Parathyroid adenoma (tissue), 2 donors: ENCODE measurements around the gene ARFGEF2.

Experiments
- H2AFZ ChIP-seq: fragments of 300-600 bp; sonication (generic); one replicate; pipeline ENCODE4 v1.7.0; 2017; ENCODE audit warnings: antibody characterized with exemption, mild to moderate bottlenecking
- H3K27ac ChIP-seq: fragments of 300-600 bp; sonication (generic); one replicate; pipeline ENCODE4 v1.7.0; 2017
- H3K27me3 ChIP-seq: fragments of 300-600 bp; sonication (generic); one replicate; pipeline ENCODE4 v1.7.0; 2017; ENCODE audit warnings: low read length; ENCODE audit not compliant: control insufficient read depth, insufficient read depth
- H3K36me3 ChIP-seq: fragments of 300-600 bp; sonication (generic); one replicate; pipeline ENCODE4 v1.7.0; 2017; ENCODE audit warnings: low read length; ENCODE audit not compliant: control insufficient read depth, insufficient read depth
- H3K4me1 ChIP-seq: fragments of 300-600 bp; sonication (generic); one replicate; pipeline ENCODE4 v1.7.0; 2017; ENCODE audit warnings: control low read depth
- H3K4me2 ChIP-seq: fragments of 300-600 bp; sonication (generic); one replicate; pipeline ENCODE4 v1.7.0; 2017; ENCODE audit warnings: low read length
- H3K4me3 ChIP-seq: fragments of 300-600 bp; sonication (generic); one replicate; pipeline ENCODE4 v1.7.0; 2017; ENCODE audit warnings: low read depth, low read length
- H3K79me2 ChIP-seq: fragments of 300-600 bp; sonication (generic); one replicate; pipeline ENCODE4 v1.7.0; 2017; ENCODE audit warnings: control low read depth
- H3K9ac ChIP-seq: fragments of 300-600 bp; sonication (generic); one replicate; pipeline ENCODE4 v1.7.0; 2017; ENCODE audit warnings: mild to moderate bottlenecking
- H3K9me3 ChIP-seq: fragments of 300-600 bp; sonication (generic); one replicate; pipeline ENCODE4 v1.7.0; 2017; ENCODE audit warnings: low read length; ENCODE audit not compliant: control insufficient read depth
- CTCF ChIP-seq: fragments of 300-600 bp; sonication (generic); IDR thresholded peaks from one replicate; pipeline ENCODE4 v1.7.0; 2017; ENCODE audit warnings: antibody characterized with exemption, mild to moderate bottlenecking
- donor health status: primary hyperparathyroidism.

The ARFGEF2 gene

GRCh38 chr20:48897305-48898010 lies 24.1 kb upstream of the ARFGEF2 start:
- no peak overlapping the region for H3K27ac ChIP-seq

GRCh38 chr20:48898210-48898609 lies 23.3 kb upstream of the ARFGEF2 start:
- no peaks in the 10 kb centered on the region for H3K4me1 ChIP-seq
- H3K27me3 ChIP-seq = no peaks in the 10 kb centered on the region
- H3K9me3 ChIP-seq = no peaks in the 10 kb centered on the region
- no peak overlapping the region for H3K4me2 ChIP-seq
- no peak overlapping the region for H2AFZ ChIP-seq
- H3K27ac ChIP-seq = no peak overlapping the region
- H3K79me2 ChIP-seq = no peaks in the 10 kb centered on the region
- TF ChIP-seq CTCF = no peak
- no peak overlapping the region for H3K4me3 ChIP-seq
- H3K9ac ChIP-seq = no peak overlapping the region
- H3K36me3 ChIP-seq = no peaks in the 10 kb centered on the region

More at GRCh38 chr20:48897305-48898010, 24.1 kb upstream of the ARFGEF2 start:
- H3K4me3 ChIP-seq = no peak overlapping the region
- no peaks in the 10 kb centered on the region for H3K9me3 ChIP-seq
- no peak overlapping the region for H3K4me2 ChIP-seq
- no peaks in the 10 kb centered on the region for H3K36me3 ChIP-seq
- H3K9ac ChIP-seq = no peak overlapping the region
- H3K79me2 ChIP-seq = no peaks in the 10 kb centered on the region
- H2AFZ ChIP-seq = no peak overlapping the region
- H3K4me1 ChIP-seq = no peaks in the 10 kb centered on the region
- H3K27me3 ChIP-seq = no peaks in the 10 kb centered on the region
- no peak for TF ChIP-seq CTCF

GRCh38 chr20:48898896-48899530 lies 22.5 kb upstream of the ARFGEF2 start:
- Histone ChIP-seq H3K36me3 (no peaks in the 10 kb centered on the region), H3K27me3 (no peaks in the 10 kb centered on the region), H3K27ac (no peak overlapping the region), H3K79me2 (no peaks in the 10 kb centered on the region), H3K4me3 (no peak overlapping the region), H3K9me3 (no peaks in the 10 kb centered on the region), H3K4me2 (no peak overlapping the region), H3K4me1 (no peaks in the 10 kb centered on the region), H2AFZ (no peak overlapping the region), H3K9ac (no peak overlapping the region)
- TF ChIP-seq CTCF = no peak

GRCh38 chr20:48899881-48900280 lies 21.6 kb upstream of the ARFGEF2 start:
- no peak for TF ChIP-seq CTCF
- Histone ChIP-seq H3K36me3 (no peaks in the 10 kb centered on the region), H3K4me2 (no peak overlapping the region), H3K4me1 (no peaks in the 10 kb centered on the region), H3K9ac (no peak overlapping the region), H3K4me3 (no peak overlapping the region), H3K27ac (no peak overlapping the region), H3K9me3 (no peaks in the 10 kb centered on the region), H3K79me2 (no peaks in the 10 kb centered on the region), H2AFZ (no peak overlapping the region), H3K27me3 (no peaks in the 10 kb centered on the region)

- no peak overlapping the region for H3K4me3 ChIP-seq
- H3K27ac ChIP-seq = no peak overlapping the region
- no peak overlapping the region for H3K9ac ChIP-seq
- H3K36me3 ChIP-seq = no peaks in the 10 kb centered on the region
- no peak overlapping the region for H2AFZ ChIP-seq
- no peak for TF ChIP-seq CTCF
- H3K9me3 ChIP-seq = no peaks in the 10 kb centered on the region
- no peaks in the 10 kb centered on the region for H3K27me3 ChIP-seq
- no peaks in the 10 kb centered on the region for H3K4me1 ChIP-seq
- no peak overlapping the region for H3K4me2 ChIP-seq
- H3K79me2 ChIP-seq = no peaks in the 10 kb centered on the region
Observed at GRCh38 chr20:48901326-48901725, 20.2 kb upstream of the ARFGEF2 start.
